PFSK-1 (cell line): ENCODE results near the gene FBXW10B.

Experiments used
- FOXP2 ChIP-seq: optimal IDR thresholded peaks from 2 replicates; pipeline ENCODE3; 2011; ENCODE audit warnings: borderline replicate concordance, control low read depth, inconsistent platforms; ENCODE audit not compliant: insufficient read depth; ENCODE audit errors: extremely low read length, extremely low read depth
- POLR2AphosphoS5 ChIP-seq: IDR thresholded peaks from 2 replicates; pipeline ENCODE4 v1.6.1; 2012; ENCODE audit warnings: low read depth, mild to moderate bottlenecking, control low read depth, low read length, moderate library complexity
- REST ChIP-seq, 2 experiments: IDR thresholded peaks; 2 replicates each; pipeline versions ENCODE4 v1.6.1 to v1.8.0; 2011 to 2012; ENCODE audit warnings: low read depth in 2 of 2, low read length in 2 of 2, control low read depth in 1 of 2, inconsistent platforms in 1 of 2, mild to moderate bottlenecking in 1 of 2, moderate library complexity in 1 of 2; ENCODE audit not compliant: insufficient read depth in 1 of 2
- SIN3A ChIP-seq: IDR thresholded peaks from 2 replicates; pipeline ENCODE4 v1.6.1; 2012; ENCODE audit warnings: mild to moderate bottlenecking, low read length, moderate library complexity, borderline replicate concordance; ENCODE audit not compliant: insufficient read depth
- TAF1 ChIP-seq: IDR thresholded peaks from 2 replicates; pipeline ENCODE4 v1.6.1; 2012; ENCODE audit warnings: low read length, control low read depth, borderline replicate concordance; ENCODE audit not compliant: insufficient read depth

Gene FBXW10B

DNA sequence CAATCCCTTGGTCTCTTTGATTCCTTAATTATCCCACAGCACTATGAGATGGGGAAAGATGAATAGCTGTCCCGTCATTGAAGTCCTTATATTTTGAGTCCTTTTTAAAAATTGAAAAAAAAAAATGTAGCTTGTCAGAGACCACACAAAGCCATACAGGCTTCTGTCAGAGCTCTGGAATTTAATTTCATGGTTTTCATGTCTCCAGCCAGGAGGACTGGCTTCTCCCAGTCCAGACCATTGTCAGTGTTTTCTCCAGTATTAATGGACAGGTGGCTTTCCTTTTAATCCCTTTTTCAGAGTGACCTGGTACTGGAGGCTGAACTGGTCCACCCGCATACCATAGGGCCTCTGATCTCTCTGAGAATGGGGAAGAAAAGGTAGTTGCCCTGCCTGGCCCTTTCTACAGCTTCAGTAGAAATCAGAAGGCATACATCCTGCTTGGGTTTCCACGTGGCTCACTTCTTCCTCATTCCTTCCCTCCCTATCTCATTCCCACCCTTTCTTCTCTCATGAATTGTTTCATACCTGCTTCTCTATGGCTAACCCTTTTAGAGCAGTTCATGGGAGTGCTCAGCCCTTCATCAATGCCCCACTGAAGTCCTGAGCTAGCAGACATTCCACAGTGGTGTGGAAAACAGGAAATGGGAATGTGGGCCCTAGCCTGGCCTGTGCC lies 35.5 kb upstream of the FBXW10B start:
- no peak for TF ChIP-seq TAF1
- no peak for TF ChIP-seq REST (IDR thresholded peaks at IDR 0.05; ENCODE audit: insufficient read depth in 1 of 2, low read depth in 2 of 2, low read length in 2 of 2)
- no peak for TF ChIP-seq FOXP2
- TF ChIP-seq POLR2AphosphoS5: no peak
- no peak for TF ChIP-seq SIN3A

DNA sequence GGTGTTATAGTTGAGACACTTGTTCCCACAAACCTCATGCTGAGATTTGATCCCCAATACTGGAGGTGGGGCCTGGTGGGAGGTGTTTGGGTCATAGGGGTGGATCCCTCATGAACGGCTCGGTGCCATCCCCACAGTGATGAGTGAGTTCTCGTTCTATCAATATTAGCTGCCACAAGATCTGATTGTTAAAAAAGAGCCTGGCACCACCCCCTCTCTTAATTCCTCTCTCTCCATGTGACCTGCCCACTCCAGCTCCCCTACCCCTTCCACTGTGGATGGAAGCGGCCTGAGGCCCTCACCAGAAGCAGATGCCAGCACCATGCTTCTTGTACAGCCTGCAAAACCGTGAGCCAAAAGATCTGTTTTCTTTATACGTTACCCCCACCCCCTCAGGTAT lies 33.5 kb upstream of the FBXW10B start:
- TF ChIP-seq REST (IDR thresholded peaks at IDR 0.05; ENCODE audit: insufficient read depth in 1 of 2, low read depth in 2 of 2, low read length in 2 of 2) (no peak), SIN3A (no peak), FOXP2 (no peak), POLR2AphosphoS5 (no peak), TAF1 (no peak)

- TF ChIP-seq REST (IDR thresholded peaks at IDR 0.05; ENCODE audit: insufficient read depth in 1 of 2, low read depth in 2 of 2, low read length in 2 of 2) (0 out of 4 replicates have a peak, but pooled peaks of 1 of the 2 experiments have one; percentile 62), SIN3A (peak; percentile 92; the same call in 1 of the 2 replicates), POLR2AphosphoS5 (peak; percentile 79), FOXP2 (peak; percentile 51), TAF1 (no peak)
These were observed 32.1 kb upstream of the FBXW10B start for GRCh38 chr17:15651583-15652110.

- no peak for TF ChIP-seq SIN3A
- no peak for TF ChIP-seq REST (IDR thresholded peaks at IDR 0.05; ENCODE audit: insufficient read depth in 1 of 2, low read depth in 2 of 2, low read length in 2 of 2)
- TF ChIP-seq POLR2AphosphoS5: no peak
- TF ChIP-seq TAF1: no peak
- no peak for TF ChIP-seq FOXP2
These were observed 31.5 kb upstream of the FBXW10B start for GRCh38 chr17:15650741-15651582.
